A673 (cell line): ENCODE data around the gene CYB561D2. TPM values are rescaled to one million over a fixed set of nuclear protein-coding genes. Genes with fewer than 3 reads are reported as not detected.

Source experiments
- BruUV-seq: library from RNA; stranded (reverse); fragments of 400-500 nt; replicated peaks from 2 replicates; lab custom pipeline; 2021; lab: Mats Ljungman, UMichigan
- CTCF ChIA-PET: fragments of 300-600 bp; sonication (Branson Sonifier 250); formaldehyde crosslinking; loops from one replicate; lab custom pipeline; 2022; ENCODE audit warnings: antibody characterized with exemption; lab: Charles Lee
- POLR2A ChIA-PET: fragments of 300-600 bp; sonication (Branson Sonifier 250); formaldehyde crosslinking; loops from one replicate; lab custom pipeline; 2022; ENCODE audit warnings: antibody characterized with exemption; ENCODE audit not compliant: low non-redundant PET; lab: Charles Lee
- DNase-seq: peaks from one replicate; pipeline ENCODE4 v3.0.0-alpha.2; 2015; ENCODE audit warnings: low spot score
- H3K27ac ChIP-seq: fragments of 200-600 bp; sonication (generic); 2 replicates; pipeline ENCODE4 v1.5.1; 2016; ENCODE audit warnings: mixed run types, low read depth, mild to moderate bottlenecking, mixed read lengths, antibody characterized with exemption, low read length; ENCODE audit not compliant: poor library complexity, severe bottlenecking
- H3K27me3 ChIP-seq: fragments of 200-600 bp; sonication (generic); replicated peaks from 2 replicates; pipeline ENCODE4 v1.6.1; 2017; ENCODE audit warnings: mixed run types, low read depth, mild to moderate bottlenecking, mixed read lengths, antibody characterized with exemption, low read length; ENCODE audit not compliant: insufficient read depth, poor library complexity
- H3K36me3 ChIP-seq: fragments of 200-600 bp; sonication (generic); 2 replicates; pipeline ENCODE4 v1.6.1; 2016; ENCODE audit warnings: mixed run types, mild to moderate bottlenecking, mixed read lengths, antibody characterized with exemption, low read length; ENCODE audit not compliant: insufficient read depth, poor library complexity, severe bottlenecking
- H3K4me1 ChIP-seq: fragments of 200-600 bp; sonication (generic); 2 replicates; pipeline ENCODE4 v1.6.1; 2017; ENCODE audit warnings: mixed run types, mild to moderate bottlenecking, mixed read lengths, antibody characterized with exemption, low read length; ENCODE audit not compliant: insufficient read depth, poor library complexity, severe bottlenecking
- H3K4me3 ChIP-seq: fragments of 200-600 bp; sonication (generic); 2 replicates; pipeline ENCODE4 v1.5.1; 2016; ENCODE audit warnings: low read depth, mixed run types, mild to moderate bottlenecking, mixed read lengths, low read length; ENCODE audit not compliant: poor library complexity, severe bottlenecking
- H3K9me3 ChIP-seq: fragments of 200-600 bp; sonication (generic); 2 replicates; pipeline ENCODE4 v1.6.1; 2016; ENCODE audit warnings: mixed run types, low read depth, mild to moderate bottlenecking, mixed read lengths, antibody characterized with exemption, low read length; ENCODE audit not compliant: poor library complexity, severe bottlenecking
- CTCF ChIP-seq: fragments of 300-800, 200-600 bp; sonication (generic); conservative IDR thresholded peaks from 2 replicates; pipeline ENCODE4 v1.5.1; 2017; ENCODE audit warnings: low read depth, mild to moderate bottlenecking, antibody characterized with exemption, low read length, moderate library complexity, mixed read lengths
- EZH2 ChIP-seq: fragments of 200-600 bp; sonication (generic); IDR thresholded peaks from 2 replicates; pipeline ENCODE4 v1.6.1; 2017; ENCODE audit warnings: borderline replicate concordance, low read depth, mild to moderate bottlenecking, mixed read lengths, antibody characterized with exemption, low read length; ENCODE audit not compliant: poor library complexity, severe bottlenecking
- intact Hi-C: fragments of 100-400 bp; cut with micrococcal nuclease; formaldehyde crosslinking; loops from one replicate; pipeline ENCODE4 v1.10.0; 2022; ENCODE audit not compliant: unreplicated experiment
- total RNA-seq: library from RNA; stranded (reverse); gene quantifications from 2 replicates; pipeline ENCODE4 v1.2.3, GENCODE V29; 2021

Gene CYB561D2
- total RNA-seq, 1 experiment from 2014 or later, result 8.2 TPM

GRCh38 chr3:50356553-50356952, 5.9 kb downstream of the CYB561D2 start:
- ChIA-PET CTCF (interaction anchor here (0.6 kb wide), 1 partner anchor 178 kb away, joined by 7 read pairs; no protein-coding TSS in a partner anchor), POLR2A (no interaction called here)
- BruUV-seq, result no TSS peak

DNA sequence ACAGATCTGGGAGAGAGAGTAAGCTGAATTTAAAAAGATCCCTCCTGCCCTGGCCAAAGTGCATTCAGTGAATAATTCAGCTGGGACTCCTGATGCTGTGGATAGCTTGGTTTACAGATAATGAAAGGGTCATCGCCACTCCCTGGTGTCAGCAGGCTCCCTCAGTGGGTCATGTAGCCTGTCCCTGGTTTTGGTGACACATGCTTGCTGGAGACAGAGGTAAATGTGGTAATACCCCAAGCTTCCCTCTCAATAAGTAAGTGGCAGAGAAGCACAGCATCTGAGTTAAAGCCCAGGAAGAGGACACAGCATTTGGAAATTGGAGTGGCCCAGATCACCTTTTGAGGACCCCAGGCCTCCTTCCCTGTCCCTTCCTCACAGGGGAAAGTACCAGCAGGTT, 6.8 kb downstream of the CYB561D2 start:
- Histone ChIP-seq H3K27me3 (no peaks in the 10 kb centered on the region), H3K9me3 (no peaks in the 10 kb centered on the region), H3K4me1 (no peaks in the 10 kb centered on the region), H3K27ac (no peak overlapping the region), H3K36me3 (peaks cover 3% of the 10 kb centered on the region), H3K4me3 (peak overlapping the region; percentile 72)
- BruUV-seq, result no TSS peak
- TF ChIP-seq CTCF (no peak), EZH2 (no peak)
- DNase-seq, result no peak
- POLR2A ChIA-PET, result no interaction called here
- intact Hi-C loops, result no loop called here
- CTCF ChIA-PET, result no interaction called here

More at GRCh38 chr3:50356553-50356952, 5.9 kb downstream of the CYB561D2 start:
- DNase-seq, result no peak
- TF ChIP-seq CTCF (no peak), EZH2 (no peak)
- H3K4me3 ChIP-seq, result no peak overlapping the region
- no peaks in the 10 kb centered on the region for H3K9me3 ChIP-seq
- H3K36me3 ChIP-seq, result peaks cover 3% of the 10 kb centered on the region
- no peak overlapping the region for H3K27ac ChIP-seq
- no peaks in the 10 kb centered on the region for H3K4me1 ChIP-seq
- no peaks in the 10 kb centered on the region for H3K27me3 ChIP-seq
- intact Hi-C loops, result no loop called here

GRCh38 chr3:50358355-50358910, 7.8 kb downstream of the CYB561D2 start:
- CTCF ChIA-PET, result no interaction called here
- Histone ChIP-seq H3K27ac (peak overlapping the region; percentile 76), H3K36me3 (peaks cover 3% of the 10 kb centered on the region), H3K27me3 (no peaks in the 10 kb centered on the region), H3K4me3 (peak overlapping the region; percentile 72), H3K9me3 (no peaks in the 10 kb centered on the region), H3K4me1 (no peaks in the 10 kb centered on the region)
- POLR2A ChIA-PET, result no interaction called here
- no TSS peak for BruUV-seq
- TF ChIP-seq EZH2 (no peak), CTCF (no peak)
- intact Hi-C loops, result no loop called here
- DNase-seq, result no peak
